CD4-positive, alpha-beta T cell treated with Interleukin-4 for 1 hour (primary cell): ENCODE data around the gene STRN4.
A peak's percentile ranks its signal among the peaks of the same experiment; 100 is the strongest.

Experiments used
- DNase-seq, 2 donors: peaks; one replicate each; pipeline ENCODE4 v3.0.0-alpha.2; 2020 to 2022

The STRN4 gene

GRCh38 chr19:46742926-46743480, 3.2 kb downstream of the STRN4 start:
- DNase-seq, result no peak

- DNase-seq, result no peak
Measured at GRCh38 chr19:46741447-46741846, 4.8 kb downstream of the STRN4 start.

GRCh38 chr19:46739290-46739771, 6.9 kb downstream of the STRN4 start:
- no peak for DNase-seq

- no peak for DNase-seq
Measured at GRCh38 chr19:46737761-46738171, 8.5 kb downstream of the STRN4 start.

GRCh38 chr19:46737298-46737654, 9.0 kb downstream of the STRN4 start:
- DNase-seq, result no peak

GRCh38 chr19:46736531-46737297, 9.5 kb downstream of the STRN4 start:
- DNase-seq, result no peak

GRCh38 chr19:46733690-46734292, 12.5 kb downstream of the STRN4 start:
- no peak for DNase-seq

- DNase-seq, result peak in 1 of 2 donors; percentile 71
Measured at GRCh38 chr19:46732966-46733689, 13.1 kb downstream of the STRN4 start.

GRCh38 chr19:46732172-46732938, 13.9 kb downstream of the STRN4 start:
- no peak for DNase-seq

GRCh38 chr19:46731584-46731983, 14.7 kb downstream of the STRN4 start:
- DNase-seq, result peak in 1 of 2 donors; percentile 59

- peak in 1 of 2 donors; percentile 72 for DNase-seq
Measured at GRCh38 chr19:46731007-46731501, 15.2 kb downstream of the STRN4 start.

GRCh38 chr19:46730595-46730994, 15.7 kb downstream of the STRN4 start:
- no peak for DNase-seq

- no peak for DNase-seq
Measured at GRCh38 chr19:46730187-46730586, 16.1 kb downstream of the STRN4 start.

- no peak for DNase-seq
Measured at GRCh38 chr19:46729696-46730095, 16.6 kb downstream of the STRN4 start.

- peak; percentile 81 to 82 for DNase-seq
Measured at GRCh38 chr19:46728693-46729339, 17.4 kb downstream of the STRN4 start.

GRCh38 chr19:46728208-46728607, 18.0 kb downstream of the STRN4 start:
- DNase-seq, result no peak

GRCh38 chr19:46727757-46728156, 18.5 kb downstream of the STRN4 start:
- no peak for DNase-seq

- no peak for DNase-seq
Measured at GRCh38 chr19:46726971-46727501, 19.2 kb downstream of the STRN4 start.

- DNase-seq, result no peak
Measured at GRCh38 chr19:46726551-46726950, 19.7 kb downstream of the STRN4 start.

- DNase-seq, result no peak
Measured at GRCh38 chr19:46725859-46726393, 20.3 kb downstream of the STRN4 start.
